NT2/D1 (cell line): Measurements from ENCODE around the gene FAIM2.

Source experiments
- DNase-seq: peaks from one replicate; pipeline ENCODE4 v3.0.0-alpha.2; 2011; ENCODE audit warnings: low read depth, low spot score
- H3K27me3 ChIP-seq: 2 replicates; pipeline ENCODE4 v1.6.0; 2011; ENCODE audit warnings: mild to moderate bottlenecking; ENCODE audit not compliant: insufficient read length, insufficient read depth
- H3K36me3 ChIP-seq: 2 replicates; pipeline ENCODE4 v1.6.1; 2011; ENCODE audit warnings: mild to moderate bottlenecking, low read length, mixed read lengths; ENCODE audit not compliant: insufficient read depth, insufficient read length
- H3K4me1 ChIP-seq: 2 replicates; pipeline ENCODE4 v1.5.1; 2011; ENCODE audit not compliant: insufficient read depth, insufficient read length
- H3K4me3 ChIP-seq: 2 replicates; pipeline ENCODE4 v1.5.1; 2011; ENCODE audit warnings: low read depth; ENCODE audit not compliant: insufficient read length
- H3K9ac ChIP-seq: 2 replicates; pipeline ENCODE4 v1.6.0; 2011; ENCODE audit warnings: low read depth; ENCODE audit not compliant: insufficient read length
- H3K9me3 ChIP-seq: 2 replicates; pipeline ENCODE4 v1.5.1; 2011; ENCODE audit warnings: mild to moderate bottlenecking, low read length; ENCODE audit not compliant: insufficient read depth
- SUZ12 ChIP-seq: IDR thresholded peaks from 2 replicates; pipeline ENCODE4 v1.6.1; 2011; ENCODE audit not compliant: insufficient read length, insufficient read depth; ENCODE audit errors: extremely low read depth
- YY1 ChIP-seq: IDR thresholded peaks from 2 replicates; pipeline ENCODE4 v1.6.1; 2011; ENCODE audit not compliant: insufficient read length, insufficient read depth
- ZNF274 ChIP-seq: IDR thresholded peaks from 2 replicates; pipeline ENCODE4 v1.6.1; 2011; ENCODE audit warnings: mild to moderate bottlenecking, low read depth, low read length

FAIM2 gene

DNA sequence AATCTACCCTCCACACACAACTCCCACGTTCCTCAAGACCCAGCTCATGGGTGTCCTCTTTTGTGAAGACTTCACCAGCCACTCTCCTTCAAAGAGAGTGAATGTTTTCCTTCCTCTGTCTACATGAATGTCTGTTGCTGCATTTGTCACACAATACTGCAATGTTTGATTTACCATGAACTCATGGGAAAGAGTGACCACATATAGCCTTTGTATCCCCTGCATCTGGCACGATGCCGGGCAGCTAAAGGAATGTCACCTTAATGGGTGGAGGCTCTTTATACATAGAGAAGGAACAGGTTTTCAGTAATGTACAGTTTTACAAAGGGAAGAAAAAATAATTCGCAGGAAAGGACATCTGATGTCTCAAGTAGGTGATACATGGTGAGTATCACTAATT is 48.7 kb downstream of the FAIM2 start:
- Histone ChIP-seq H3K9ac (no peak overlapping the region), H3K4me3 (no peak overlapping the region), H3K4me1 (no peaks in the 10 kb centered on the region), H3K36me3 (no peaks in the 10 kb centered on the region), H3K9me3 (peaks cover 7% of the 10 kb centered on the region; the same call in 1 of the 2 replicates), H3K27me3 (no peaks in the 10 kb centered on the region)
- no peak for DNase-seq
- TF ChIP-seq SUZ12 = no peak
- TF ChIP-seq ZNF274 = no peak
- TF ChIP-seq YY1 = no peak

DNA sequence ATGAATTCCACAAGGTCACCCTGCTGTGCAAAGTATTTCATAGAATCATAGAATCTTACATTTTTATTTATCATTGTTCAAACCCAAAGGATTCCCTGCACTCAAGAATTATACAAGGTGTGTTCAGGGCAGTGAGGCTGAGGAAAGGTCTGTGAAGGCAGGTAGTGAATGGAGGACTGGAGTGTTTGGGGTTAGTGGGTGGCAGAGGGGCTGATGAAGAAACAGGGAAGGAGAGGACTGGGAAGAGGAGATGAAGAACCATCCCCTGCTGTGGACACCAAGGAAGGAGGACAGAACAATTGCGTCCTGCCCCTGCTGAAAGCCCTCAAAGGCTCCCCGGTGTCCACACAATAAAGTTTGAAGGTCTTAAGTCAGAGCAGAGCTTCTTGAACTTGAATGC is 50.0 kb downstream of the FAIM2 start:
- H3K4me3 ChIP-seq = no peak overlapping the region
- no peaks in the 10 kb centered on the region for H3K4me1 ChIP-seq
- H3K9ac ChIP-seq = no peak overlapping the region
- H3K36me3 ChIP-seq = no peaks in the 10 kb centered on the region
- H3K9me3 ChIP-seq = no peaks in the 10 kb centered on the region
- TF ChIP-seq ZNF274 (no peak), YY1 (no peak), SUZ12 (no peak)
- no peak for DNase-seq
- H3K27me3 ChIP-seq = no peaks in the 10 kb centered on the region

DNA sequence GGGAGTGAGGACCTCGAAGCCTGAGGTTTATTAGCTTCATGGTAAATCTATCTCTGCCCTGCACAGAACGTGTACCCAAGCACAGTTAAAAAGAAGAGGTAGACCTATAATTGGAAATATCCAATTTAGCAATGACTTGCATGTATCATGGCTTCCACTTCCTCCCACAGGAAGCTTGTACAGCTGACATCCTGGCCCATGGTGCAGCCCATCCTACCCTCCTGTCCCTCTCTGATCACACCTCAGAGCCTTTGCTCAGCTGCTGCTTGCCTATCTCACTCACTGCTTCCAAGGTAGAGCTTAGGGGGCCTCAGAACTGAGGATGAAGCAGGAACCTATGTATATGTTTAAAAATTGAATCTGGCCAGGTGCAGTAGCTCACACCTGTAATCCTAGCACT is 56.5 kb downstream of the FAIM2 start:
- Histone ChIP-seq H3K36me3 (no peaks in the 10 kb centered on the region), H3K9ac (no peak overlapping the region), H3K4me3 (no peak overlapping the region), H3K9me3 (no peaks in the 10 kb centered on the region), H3K4me1 (no peaks in the 10 kb centered on the region), H3K27me3 (no peaks in the 10 kb centered on the region)
- TF ChIP-seq SUZ12 (no peak), ZNF274 (no peak), YY1 (no peak)
- no peak for DNase-seq

DNA sequence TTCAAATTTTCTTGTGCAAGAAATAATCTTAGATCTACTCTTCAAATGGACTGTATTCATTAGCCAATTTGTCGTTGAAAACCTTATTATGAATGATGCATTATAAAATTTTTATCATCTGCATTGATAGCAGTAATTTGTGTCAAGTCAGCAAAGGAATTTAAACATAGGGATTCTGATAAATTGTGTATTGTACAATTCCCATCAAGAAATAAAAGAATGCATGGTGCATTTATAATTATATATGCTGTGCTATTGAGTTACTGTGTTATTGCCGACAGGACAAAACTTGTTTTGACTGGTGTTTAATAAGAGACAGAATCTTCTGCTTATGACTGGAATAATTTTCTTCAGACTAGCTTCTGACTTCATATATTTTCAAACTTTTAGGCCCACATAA is 57.7 kb downstream of the FAIM2 start:
- TF ChIP-seq ZNF274 (no peak), YY1 (no peak), SUZ12 (no peak)
- Histone ChIP-seq H3K4me3 (no peak overlapping the region), H3K9me3 (no peaks in the 10 kb centered on the region), H3K27me3 (no peaks in the 10 kb centered on the region), H3K36me3 (no peaks in the 10 kb centered on the region), H3K4me1 (no peaks in the 10 kb centered on the region), H3K9ac (no peak overlapping the region)
- DNase-seq = no peak

DNA sequence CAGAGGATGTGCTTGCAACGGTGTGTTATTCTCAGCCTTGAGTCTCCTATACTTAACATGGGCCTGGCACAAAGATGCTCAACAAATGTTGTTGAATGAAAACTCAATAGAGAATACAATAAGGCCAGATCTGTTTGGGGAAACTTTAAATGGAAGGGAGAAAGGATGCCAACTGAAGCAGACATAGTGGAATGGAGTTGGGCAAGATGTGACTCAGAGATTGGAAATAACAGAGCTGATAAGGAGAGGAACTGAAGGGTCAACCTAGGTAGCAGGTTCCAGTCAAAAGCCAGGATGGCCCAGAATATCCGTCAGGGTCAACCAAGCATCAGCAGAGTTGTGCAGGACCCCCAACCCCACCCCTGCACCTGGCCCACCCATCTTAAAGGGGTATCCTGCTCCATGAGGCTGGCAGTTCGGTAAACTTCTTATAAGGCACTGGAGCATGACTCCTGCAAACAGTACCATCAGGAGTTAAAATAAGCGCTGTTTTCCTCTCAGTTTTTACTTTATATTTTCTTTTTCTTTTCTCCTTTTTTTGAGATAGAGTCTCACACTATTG is 59.7 kb downstream of the FAIM2 start:
- Histone ChIP-seq H3K27me3 (no peaks in the 10 kb centered on the region), H3K9ac (no peak overlapping the region)
- no peak for DNase-seq

DNA sequence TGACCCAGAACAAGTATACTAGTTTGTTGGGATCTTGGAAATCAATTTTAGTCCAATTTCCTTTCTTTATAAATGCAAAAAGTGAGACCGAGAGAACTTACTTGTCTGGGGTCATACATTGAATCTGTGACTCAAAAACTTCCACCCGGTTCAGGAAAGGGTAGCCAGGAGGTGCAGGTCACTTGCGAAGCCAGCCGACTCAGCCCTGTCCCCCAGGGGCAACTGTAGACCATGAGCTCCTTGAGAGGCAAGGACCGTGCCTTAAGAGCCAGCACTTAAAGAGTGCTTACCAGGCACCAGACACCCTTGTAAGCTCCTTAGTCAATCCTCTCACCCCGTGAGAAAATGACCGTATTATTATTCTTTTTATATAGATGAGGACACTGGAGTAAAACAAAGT is 60.3 kb downstream of the FAIM2 start:
- Histone ChIP-seq H3K4me1 (no peaks in the 10 kb centered on the region), H3K9me3 (no peaks in the 10 kb centered on the region), H3K4me3 (peak overlapping the region; percentile 83), H3K27me3 (no peaks in the 10 kb centered on the region), H3K36me3 (no peaks in the 10 kb centered on the region), H3K9ac (peak overlapping the region; percentile 86)
- TF ChIP-seq ZNF274 (no peak), SUZ12 (no peak), YY1 (no peak)
- no peak for DNase-seq

More for the DNA sequence above, 59.7 kb downstream of the FAIM2 start:
- H3K4me3 ChIP-seq = no peak overlapping the region
- no peaks in the 10 kb centered on the region for H3K36me3 ChIP-seq
- no peaks in the 10 kb centered on the region for H3K4me1 ChIP-seq
- no peaks in the 10 kb centered on the region for H3K9me3 ChIP-seq
- no peak for TF ChIP-seq ZNF274
- no peak for TF ChIP-seq YY1
- TF ChIP-seq SUZ12 = no peak

DNA sequence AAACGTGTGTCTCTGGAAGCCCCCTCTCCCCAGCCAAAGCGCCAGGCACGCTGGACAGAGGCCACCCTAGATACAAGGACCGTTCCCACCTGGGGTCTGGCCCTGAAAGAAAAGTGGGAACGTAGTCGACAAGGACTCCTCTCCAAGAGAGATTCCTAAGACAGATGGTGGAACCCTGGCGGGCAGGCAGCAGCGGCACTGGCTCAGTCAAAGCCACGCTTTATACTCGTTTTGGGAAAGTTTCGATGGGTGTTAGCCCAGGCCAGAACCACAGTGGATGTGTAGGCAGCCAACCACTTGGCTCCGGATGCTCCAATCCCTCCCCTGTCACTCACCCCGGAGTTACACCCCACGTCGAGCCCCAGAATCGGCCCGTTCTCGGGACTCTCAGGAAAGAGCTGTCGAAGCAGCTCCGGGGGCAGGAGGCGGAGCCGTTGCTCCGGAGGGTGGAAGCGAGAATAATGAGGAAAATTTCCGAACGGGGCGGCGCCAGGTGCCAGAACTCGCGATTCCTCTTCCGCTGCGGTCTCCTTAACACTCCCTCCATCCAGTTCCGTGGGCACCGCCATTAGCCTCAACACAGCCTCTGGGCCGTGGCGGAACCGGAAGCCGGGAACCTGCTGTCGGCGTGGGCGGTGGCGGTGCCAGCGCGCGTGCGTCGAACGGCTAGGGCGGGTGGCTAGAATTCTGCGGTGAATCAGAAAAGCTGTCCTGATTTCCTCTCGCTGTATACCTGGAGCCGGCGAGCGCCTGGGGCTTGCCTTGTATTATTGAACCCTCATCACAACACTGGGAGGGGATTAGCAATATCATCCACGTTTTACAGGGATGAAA is 61.0 kb downstream of the FAIM2 start, which contains the start of gene BCDIN3D:
Gene BCDIN3D, minus strand, starts transcription at position 588 of the 834 bp plus-strand sequence. Its CDS starts 19 bp downstream, at position 569.
- H3K4me1 ChIP-seq = no peaks in the 10 kb centered on the region
- DNase-seq = no peak
- TF ChIP-seq YY1 (peak; percentile 72), ZNF274 (no peak)

More for the DNA sequence above, 61.0 kb downstream of the FAIM2 start, which contains the start of gene BCDIN3D:
- H3K4me3 ChIP-seq = peak within 1 kb of the TSS; percentile 83
- no peaks in the 10 kb centered on the region for H3K36me3 ChIP-seq
- peak within 1 kb of the TSS; percentile 86 for H3K9ac ChIP-seq
- no peaks in the 10 kb centered on the region for H3K27me3 ChIP-seq
- H3K9me3 ChIP-seq = no peaks in the 10 kb centered on the region
